ENCODE data around the gene NUCKS1.

The NUCKS1 gene

DNA sequence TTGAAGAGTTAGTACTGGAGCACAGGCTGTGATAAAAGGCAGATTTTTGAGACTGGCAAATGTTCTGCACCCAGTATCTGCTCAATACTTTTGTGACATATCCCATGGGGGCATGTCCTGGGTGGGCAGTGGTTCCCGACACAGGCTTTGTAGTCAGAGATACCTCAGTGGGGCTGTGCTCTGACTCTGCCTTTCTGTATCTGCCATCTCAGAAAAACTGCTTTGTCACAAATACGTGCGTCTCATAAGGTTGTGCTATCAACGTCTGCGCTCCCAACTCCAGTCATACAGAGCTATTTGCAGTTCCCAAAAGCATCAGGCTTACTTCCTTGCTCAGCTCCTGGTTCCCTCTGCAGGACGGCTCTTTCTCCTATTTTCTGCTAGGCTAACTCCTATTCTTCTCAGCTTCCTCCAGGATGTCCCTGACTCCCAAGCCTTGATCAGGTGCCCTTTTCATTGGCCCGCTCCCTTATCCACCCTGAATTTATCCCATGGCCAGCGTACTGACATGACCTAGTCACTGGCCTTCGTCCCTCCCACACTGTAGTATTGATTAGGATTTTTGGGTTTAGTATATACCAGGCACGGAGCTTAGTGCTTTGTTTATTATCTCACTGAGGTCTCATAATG, 37.4 kb upstream of the NUCKS1 start:
- H3K4me3 ChIP-seq = no peak overlapping the region
- no peak overlapping the region for H3K27ac ChIP-seq
- no peaks in the 10 kb centered on the region for H3K36me3 ChIP-seq (ENCODE audit: insufficient read depth, low read length)
- DNase-seq (ENCODE audit: low read depth, low spot score) = no peak
- TF ChIP-seq FOXP2 (optimal IDR thresholded peaks at IDR 0.05; ENCODE audit: control extremely low read depth, extremely low read length, insufficient read depth) = no peak
- TF ChIP-seq POLR2AphosphoS5 (IDR thresholded peaks at IDR 0.05; ENCODE audit: borderline replicate concordance, low read depth, low read length) = no peak
- no peak for TF ChIP-seq EZH2 (IDR thresholded peaks at IDR 0.05)
- no peak overlapping the region for H3K9ac ChIP-seq (ENCODE audit: insufficient read length)
- H3K9me3 ChIP-seq (ENCODE audit: low read depth, low read length) = no peaks in the 10 kb centered on the region

DNA sequence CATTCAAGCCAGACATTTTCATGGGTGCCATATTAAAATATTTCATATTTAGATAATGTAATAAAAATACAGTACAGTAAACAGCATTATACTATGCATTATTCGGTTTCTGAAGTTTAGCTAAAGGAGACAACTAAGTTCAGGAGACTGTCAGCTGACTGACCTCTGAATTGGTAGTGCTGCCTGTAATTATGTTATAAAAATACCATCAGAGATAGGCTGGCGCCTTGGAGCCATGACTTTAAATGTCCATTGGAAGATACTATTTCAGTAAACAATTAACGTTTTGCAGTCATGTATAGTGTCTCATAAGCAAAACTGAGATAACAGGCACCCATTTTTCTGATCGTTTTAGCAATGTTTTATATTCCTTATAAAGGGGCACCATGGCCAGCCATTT, 36.6 kb upstream of the NUCKS1 start:
- no peak overlapping the region for H3K9ac ChIP-seq (ENCODE audit: insufficient read length)
- no peak overlapping the region for H3K27ac ChIP-seq
- no peak for DNase-seq (ENCODE audit: low read depth, low spot score)
- H3K9me3 ChIP-seq (ENCODE audit: low read depth, low read length) = no peaks in the 10 kb centered on the region
- no peak overlapping the region for H3K4me3 ChIP-seq
- TF ChIP-seq FOXP2 (optimal IDR thresholded peaks at IDR 0.05; ENCODE audit: control extremely low read depth, extremely low read length, insufficient read depth) = no peak
- TF ChIP-seq EZH2 (IDR thresholded peaks at IDR 0.05) = no peak
- TF ChIP-seq POLR2AphosphoS5 (IDR thresholded peaks at IDR 0.05; ENCODE audit: borderline replicate concordance, low read depth, low read length) = no peak
- no peaks in the 10 kb centered on the region for H3K36me3 ChIP-seq (ENCODE audit: insufficient read depth, low read length)

DNA sequence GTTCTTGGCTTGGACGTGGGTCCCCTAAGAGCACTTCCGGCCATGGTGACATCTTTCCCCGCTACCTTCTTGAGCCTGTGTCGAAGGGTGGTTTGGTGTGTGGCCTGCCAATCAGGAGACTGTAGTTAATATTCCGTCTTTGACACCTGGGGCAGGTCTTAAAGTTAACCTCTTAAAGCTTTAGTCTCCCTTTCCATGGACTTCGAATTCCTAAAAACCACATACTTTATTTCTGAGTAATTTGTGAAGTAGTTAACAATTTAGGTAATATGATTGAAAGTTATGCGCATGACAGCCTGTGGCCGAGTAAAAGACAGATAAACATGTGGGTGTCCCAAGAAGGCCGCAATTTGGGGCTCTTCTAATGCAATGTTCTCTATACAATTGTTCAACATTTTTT, 35.5 kb upstream of the NUCKS1 start:
- no peaks in the 10 kb centered on the region for H3K9me3 ChIP-seq (ENCODE audit: low read depth, low read length)
- TF ChIP-seq EZH2 (IDR thresholded peaks at IDR 0.05) (no peak), FOXP2 (optimal IDR thresholded peaks at IDR 0.05; ENCODE audit: control extremely low read depth, extremely low read length, insufficient read depth) (no peak), POLR2AphosphoS5 (IDR thresholded peaks at IDR 0.05; ENCODE audit: borderline replicate concordance, low read depth, low read length) (no peak)
- no peak overlapping the region for H3K9ac ChIP-seq (ENCODE audit: insufficient read length)
- H3K27ac ChIP-seq = no peak overlapping the region
- no peaks in the 10 kb centered on the region for H3K36me3 ChIP-seq (ENCODE audit: insufficient read depth, low read length)
- DNase-seq (ENCODE audit: low read depth, low spot score) = no peak
- no peak overlapping the region for H3K4me3 ChIP-seq

DNA sequence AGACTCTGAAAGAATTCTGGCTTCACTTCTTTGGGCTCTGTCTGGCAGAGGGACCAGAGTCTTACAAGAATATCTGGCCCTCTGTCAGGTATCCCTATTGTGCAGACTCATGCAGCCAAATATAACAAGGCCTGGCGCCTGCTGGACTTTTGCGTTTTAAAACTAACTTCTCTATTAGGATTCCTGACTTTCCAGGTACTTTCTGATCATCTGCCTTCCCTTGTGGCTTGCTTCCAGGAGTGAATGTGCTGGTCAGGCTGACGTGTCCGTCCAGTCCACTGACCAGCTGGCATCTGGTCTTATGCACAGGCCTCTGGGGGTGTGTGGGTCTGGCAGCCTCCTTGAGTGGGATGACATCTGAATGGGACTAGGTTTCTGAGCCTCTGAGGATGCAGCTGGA, 33.9 kb upstream of the NUCKS1 start:
- H3K9me3 ChIP-seq (ENCODE audit: low read depth, low read length) = no peaks in the 10 kb centered on the region
- no peak overlapping the region for H3K9ac ChIP-seq (ENCODE audit: insufficient read length)
- H3K4me3 ChIP-seq = no peak overlapping the region
- H3K27ac ChIP-seq = no peak overlapping the region
- no peak for DNase-seq (ENCODE audit: low read depth, low spot score)
- TF ChIP-seq FOXP2 (optimal IDR thresholded peaks at IDR 0.05; ENCODE audit: control extremely low read depth, extremely low read length, insufficient read depth) = no peak
- no peak for TF ChIP-seq EZH2 (IDR thresholded peaks at IDR 0.05)
- H3K36me3 ChIP-seq (ENCODE audit: insufficient read depth, low read length) = no peaks in the 10 kb centered on the region

DNA sequence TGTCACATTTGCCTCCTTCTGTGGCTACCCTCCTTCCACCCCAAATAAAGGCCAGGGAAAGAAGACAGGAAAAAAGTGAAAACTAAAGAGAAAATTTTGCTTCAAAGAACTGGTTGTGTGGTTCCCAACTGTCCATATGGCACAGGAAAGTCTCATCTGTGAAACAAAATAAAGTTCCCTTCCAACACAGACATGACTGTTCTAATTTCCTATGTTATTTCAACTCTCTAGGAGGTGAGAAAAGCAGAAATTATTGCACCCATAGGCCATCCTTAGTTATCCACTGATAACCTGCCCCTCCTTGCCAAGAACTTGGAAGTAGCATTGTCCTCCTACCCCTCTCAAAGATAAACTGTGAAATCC, 33.4 kb upstream of the NUCKS1 start:
- no peak overlapping the region for H3K9ac ChIP-seq (ENCODE audit: insufficient read length)
- H3K4me3 ChIP-seq = no peak overlapping the region
- H3K36me3 ChIP-seq (ENCODE audit: insufficient read depth, low read length) = no peaks in the 10 kb centered on the region
- no peak for DNase-seq (ENCODE audit: low read depth, low spot score)
- no peak overlapping the region for H3K27ac ChIP-seq
- TF ChIP-seq POLR2AphosphoS5 (IDR thresholded peaks at IDR 0.05; ENCODE audit: borderline replicate concordance, low read depth, low read length) (no peak), FOXP2 (optimal IDR thresholded peaks at IDR 0.05; ENCODE audit: control extremely low read depth, extremely low read length, insufficient read depth) (no peak), EZH2 (IDR thresholded peaks at IDR 0.05) (no peak)
- H3K9me3 ChIP-seq (ENCODE audit: low read depth, low read length) = no peaks in the 10 kb centered on the region

DNA sequence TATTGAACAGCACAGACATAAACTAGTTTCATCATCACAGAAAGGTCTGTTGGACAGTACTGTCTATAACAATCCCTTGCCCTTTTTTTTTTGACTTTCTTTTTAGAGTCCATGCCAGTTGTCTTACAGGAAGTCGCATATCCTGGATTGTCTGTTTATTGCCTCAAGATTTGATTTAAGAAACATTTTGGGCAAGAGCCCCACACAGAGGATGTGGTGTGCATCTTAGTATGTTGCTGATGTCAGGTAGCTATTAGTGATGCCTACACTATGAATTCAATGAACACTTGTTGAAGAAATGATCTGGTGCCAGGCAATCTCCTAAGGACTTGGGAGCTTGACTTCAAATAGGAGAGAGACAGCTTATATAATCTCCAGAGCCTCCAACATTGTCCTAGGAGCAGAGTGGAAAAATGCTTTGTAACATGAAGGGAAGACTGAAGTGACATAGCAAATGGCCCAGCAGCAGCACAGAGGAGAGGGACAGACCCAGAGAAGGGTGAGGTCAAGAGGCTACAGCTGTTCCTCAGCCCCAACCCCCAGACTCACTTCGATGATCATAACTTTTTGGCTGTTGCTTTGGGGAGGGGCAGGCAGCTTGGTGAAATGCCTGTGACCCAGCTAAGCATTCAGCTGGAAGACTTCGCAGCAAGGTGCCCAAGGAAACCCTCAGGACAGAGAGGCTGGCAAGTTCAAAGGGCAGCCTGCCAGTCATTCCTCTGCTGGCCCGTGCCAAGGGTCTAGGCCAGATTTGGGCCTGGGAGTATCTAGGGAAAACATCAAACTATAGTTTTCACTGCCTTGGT, 32.8 kb upstream of the NUCKS1 start:
- no peak overlapping the region for H3K9ac ChIP-seq (ENCODE audit: insufficient read length)
- H3K9me3 ChIP-seq (ENCODE audit: low read depth, low read length) = no peaks in the 10 kb centered on the region
- no peaks in the 10 kb centered on the region for H3K36me3 ChIP-seq (ENCODE audit: insufficient read depth, low read length)
- no peak for DNase-seq (ENCODE audit: low read depth, low spot score)
- no peak overlapping the region for H3K27ac ChIP-seq
- H3K4me3 ChIP-seq = no peak overlapping the region
- TF ChIP-seq EZH2 (IDR thresholded peaks at IDR 0.05) (no peak), POLR2AphosphoS5 (IDR thresholded peaks at IDR 0.05; ENCODE audit: borderline replicate concordance, low read depth, low read length) (no peak), FOXP2 (optimal IDR thresholded peaks at IDR 0.05; ENCODE audit: control extremely low read depth, extremely low read length, insufficient read depth) (no peak)

DNA sequence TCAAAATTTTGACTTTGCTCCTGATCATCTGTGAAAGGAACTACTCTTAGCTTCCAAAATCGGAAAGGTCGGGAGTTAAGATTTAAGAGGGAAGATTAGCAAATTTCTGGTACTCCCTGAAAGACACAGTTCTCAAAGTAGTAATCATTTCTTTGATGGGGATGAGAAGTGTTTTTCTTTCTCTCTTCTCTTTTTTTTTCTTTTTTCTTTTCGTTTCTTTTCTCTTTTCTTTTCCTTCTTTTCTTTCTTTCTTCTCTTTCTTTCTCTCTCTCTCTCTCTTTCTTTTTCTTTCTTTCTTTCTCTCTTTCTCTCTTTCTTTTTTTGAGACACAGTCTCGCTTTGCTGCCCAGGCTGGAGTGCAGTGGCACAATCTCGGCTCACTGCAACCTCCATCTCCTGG, 30.4 kb upstream of the NUCKS1 start:
- Histone ChIP-seq H3K9me3 (ENCODE audit: low read depth, low read length) (no peaks in the 10 kb centered on the region), H3K27ac (no peak overlapping the region), H3K4me3 (no peak overlapping the region), H3K36me3 (ENCODE audit: insufficient read depth, low read length) (no peaks in the 10 kb centered on the region), H3K9ac (ENCODE audit: insufficient read length) (no peak overlapping the region)
- no peak for DNase-seq (ENCODE audit: low read depth, low spot score)
- TF ChIP-seq EZH2 (IDR thresholded peaks at IDR 0.05) (no peak), FOXP2 (optimal IDR thresholded peaks at IDR 0.05; ENCODE audit: control extremely low read depth, extremely low read length, insufficient read depth) (no peak), POLR2AphosphoS5 (IDR thresholded peaks at IDR 0.05; ENCODE audit: borderline replicate concordance, low read depth, low read length) (no peak)

DNA sequence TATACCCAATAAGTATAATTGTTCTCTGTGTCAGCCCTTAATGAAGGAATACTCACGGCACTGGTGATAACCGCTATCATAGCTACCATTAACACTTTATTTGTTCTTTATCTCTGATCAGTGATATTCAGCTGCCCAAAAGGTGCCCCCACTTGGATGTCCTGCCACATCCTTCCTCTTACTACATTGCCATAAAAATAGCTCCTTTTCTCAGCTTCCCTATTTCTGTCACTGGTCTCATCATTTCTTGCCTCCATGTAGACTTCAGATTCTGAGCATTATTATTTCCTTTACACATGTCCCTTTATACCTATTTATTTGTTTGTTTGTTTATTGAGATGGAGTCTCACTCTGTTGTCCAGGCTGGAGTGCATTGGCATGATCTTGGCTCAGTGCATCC, 28.0 kb upstream of the NUCKS1 start:
- no peak overlapping the region for H3K9ac ChIP-seq (ENCODE audit: insufficient read length)

More for the DNA sequence above, 28.0 kb upstream of the NUCKS1 start:
- Histone ChIP-seq H3K4me3 (no peak overlapping the region), H3K36me3 (ENCODE audit: insufficient read depth, low read length) (no peaks in the 10 kb centered on the region), H3K9me3 (ENCODE audit: low read depth, low read length) (no peaks in the 10 kb centered on the region), H3K27ac (no peak overlapping the region)
- TF ChIP-seq POLR2AphosphoS5 (IDR thresholded peaks at IDR 0.05; ENCODE audit: borderline replicate concordance, low read depth, low read length) (no peak), EZH2 (IDR thresholded peaks at IDR 0.05) (no peak), FOXP2 (optimal IDR thresholded peaks at IDR 0.05; ENCODE audit: control extremely low read depth, extremely low read length, insufficient read depth) (no peak)
- no peak for DNase-seq (ENCODE audit: low read depth, low spot score)

Measured in SK-N-MC (cell line).